Heart left ventricle (tissue), 13 donors: ENCODE measurements around the gene MATN1.

Experiments
- POLR2A ChIP-seq, 2 donors: fragments of 450-650 bp; IDR thresholded peaks; one replicate each; pipeline ENCODE4 v1.6.1; 2017; ENCODE audit warnings: antibody characterized with exemption in 2 of 2, mild to moderate bottlenecking in 2 of 2, moderate library complexity in 2 of 2
- TF ChIP-seq, protein P1 (sequence below), 12 donors: fragments of 200-600 bp; sonication (generic) in 4 of 12; IDR thresholded peaks; one replicate each; pipeline versions ENCODE4 v1.5.0 to v1.8.0; 2018 to 2022; ENCODE audit warnings: antibody characterized with exemption in 12 of 12, mild to moderate bottlenecking in 5 of 12
- donor health status: ischemic (EF 13 %, LVEDD 7.1; RV severe dilation, severe dysfunction).
- donor health status: DM: no; HTN: yes; CAD: no.
- donor health status: DM: no; HTN: no; CAD: no.
- donor health status: ischemic (EF 25% LVEDD 6.9; RV normal size, moderate dysfunction).
- donor health status: ischemic (EF 25% LVEDD 5.7; RV mildly dilated, moderate dysfunction).
- donor health status: ischemic (EF 35%, LVEDD 5.7; RV mildly dilated, moderate dysfunction).
- donor health status: nonischemic (EF 11% LVEDD 7.7; RV severe dilation, severe dysfunction).
- donor health status: DM: yes; HTN: yes; CAD: no.
- donor health status: PGD.
- donor health status: ischemic (EF 29% LVEDD 5.4; RV normal size, mild dysfunction).
- donor health status: nonischemic (EF 23%, LVEDD 6.1; RV moderate dilation, normal function).

DNA sequence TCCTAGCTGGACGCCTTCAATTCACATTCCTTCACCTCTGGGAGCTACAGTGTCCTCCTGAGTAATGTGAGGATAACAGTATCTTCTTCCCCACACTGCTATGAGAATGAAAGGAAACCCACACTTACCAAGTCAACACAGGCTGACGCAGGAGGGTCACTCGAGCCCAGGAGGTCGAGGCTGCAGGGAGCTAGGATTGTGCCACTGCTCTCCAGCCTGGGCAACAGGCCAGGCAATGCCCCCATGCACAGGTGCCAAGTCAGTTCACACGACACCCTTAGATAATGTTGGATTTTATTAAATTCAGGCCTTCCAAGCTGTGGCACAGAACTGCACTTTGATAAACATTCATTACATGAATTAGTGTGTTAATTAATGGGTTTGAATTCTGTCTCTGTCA is 31.9 kb downstream of the MATN1 start:
- no peak for TF ChIP-seq POLR2A (IDR thresholded peaks at IDR 0.05)
- TF ChIP-seq, protein P1, sequence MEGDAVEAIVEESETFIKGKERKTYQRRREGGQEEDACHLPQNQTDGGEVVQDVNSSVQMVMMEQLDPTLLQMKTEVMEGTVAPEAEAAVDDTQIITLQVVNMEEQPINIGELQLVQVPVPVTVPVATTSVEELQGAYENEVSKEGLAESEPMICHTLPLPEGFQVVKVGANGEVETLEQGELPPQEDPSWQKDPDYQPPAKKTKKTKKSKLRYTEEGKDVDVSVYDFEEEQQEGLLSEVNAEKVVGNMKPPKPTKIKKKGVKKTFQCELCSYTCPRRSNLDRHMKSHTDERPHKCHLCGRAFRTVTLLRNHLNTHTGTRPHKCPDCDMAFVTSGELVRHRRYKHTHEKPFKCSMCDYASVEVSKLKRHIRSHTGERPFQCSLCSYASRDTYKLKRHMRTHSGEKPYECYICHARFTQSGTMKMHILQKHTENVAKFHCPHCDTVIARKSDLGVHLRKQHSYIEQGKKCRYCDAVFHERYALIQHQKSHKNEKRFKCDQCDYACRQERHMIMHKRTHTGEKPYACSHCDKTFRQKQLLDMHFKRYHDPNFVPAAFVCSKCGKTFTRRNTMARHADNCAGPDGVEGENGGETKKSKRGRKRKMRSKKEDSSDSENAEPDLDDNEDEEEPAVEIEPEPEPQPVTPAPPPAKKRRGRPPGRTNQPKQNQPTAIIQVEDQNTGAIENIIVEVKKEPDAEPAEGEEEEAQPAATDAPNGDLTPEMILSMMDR (IDR thresholded peaks at IDR 0.05), result no peak
